ENCODE results near the gene CORO2A.

CORO2A gene

GRCh38 chr9:98186236-98186635 is 6.2 kb downstream of the CORO2A start:
- POLR2A ChIA-PET: no interaction called here
- H3K4me3 ChIP-seq (ENCODE audit: low read depth, low read length): no peak overlapping the region
- CTCF ChIA-PET: no interaction called here
- TF ChIP-seq CTCF (IDR thresholded peaks at IDR 0.05; ENCODE audit: insufficient read depth, low read length, missing control alignments): no peak
- no peak for DNase-seq (ENCODE audit: low read depth, low spot score)

GRCh38 chr9:98185611-98186171 is 6.7 kb downstream of the CORO2A start:
- TF ChIP-seq CTCF (IDR thresholded peaks at IDR 0.05; ENCODE audit: insufficient read depth, low read length, missing control alignments): no peak

GRCh38 chr9:98185021-98185567 is 7.3 kb downstream of the CORO2A start:
- ChIA-PET CTCF (interaction anchor here (1.1 to 2.0 kb wide), 4 partner anchors 9 to 72 kb away, joined by 3 to 7 read pairs (median 4); no protein-coding TSS in a partner anchor), POLR2A (no interaction called here)
- TF ChIP-seq CTCF (IDR thresholded peaks at IDR 0.05; ENCODE audit: insufficient read depth, low read length, missing control alignments): no peak
- DNase-seq (ENCODE audit: low read depth, low spot score): no peak
- no peak overlapping the region for H3K4me3 ChIP-seq (ENCODE audit: low read depth, low read length)

More at GRCh38 chr9:98185611-98186171, 6.7 kb downstream of the CORO2A start:
- POLR2A ChIA-PET: no interaction called here
- no peak overlapping the region for H3K4me3 ChIP-seq (ENCODE audit: low read depth, low read length)
- CTCF ChIA-PET: interaction anchor here (1.1 to 2.0 kb wide), 3 partner anchors 8 to 20 kb away, joined by 3 to 7 read pairs (median 3); no protein-coding TSS in a partner anchor
- DNase-seq (ENCODE audit: low read depth, low spot score): no peak

GRCh38 chr9:98184326-98184725 is 8.1 kb downstream of the CORO2A start:
- no peak overlapping the region for H3K4me3 ChIP-seq (ENCODE audit: low read depth, low read length)
- ChIA-PET CTCF (interaction anchor here (1.1 to 2.0 kb wide), 4 partner anchors 9 to 73 kb away, joined by 3 to 7 read pairs (median 4); no protein-coding TSS in a partner anchor), POLR2A (no interaction called here)
- TF ChIP-seq CTCF (IDR thresholded peaks at IDR 0.05; ENCODE audit: insufficient read depth, low read length, missing control alignments): no peak
- no peak for DNase-seq (ENCODE audit: low read depth, low spot score)

GRCh38 chr9:98182889-98183599 is 9.4 kb downstream of the CORO2A start:
- H3K4me3 ChIP-seq (ENCODE audit: low read depth, low read length): no peak overlapping the region
- ChIA-PET CTCF (interaction anchor here (0.7 to 1.5 kb wide), 4 partner anchors 10 to 259 kb away, joined by 3 to 5 read pairs (median 4); no protein-coding TSS in a partner anchor), POLR2A (no interaction called here)
- DNase-seq (ENCODE audit: low read depth, low spot score): no peak
- no peak for TF ChIP-seq CTCF (IDR thresholded peaks at IDR 0.05; ENCODE audit: insufficient read depth, low read length, missing control alignments)
